Left renal pelvis (tissue), 4 donors: ENCODE data around the gene STEEP1. TPM values are rescaled to one million over a fixed set of nuclear protein-coding genes. Genes with fewer than 3 reads are reported as not detected.
"Not testable (repeated sequence)": the region's sequence is repeated elsewhere in the genome, so short reads cannot be mapped to it uniquely, and the experiment has no call there.

Experiments
- DNase-seq, 4 donors: peaks; one replicate each; pipeline ENCODE4 v3.0.0-alpha.2; 2013; ENCODE audit warnings: low read depth in 4 of 4, low spot score in 3 of 4
- polyA plus RNA-seq, 4 donors: library from polyadenylated mRNA; unstranded; fragments of 120-200 nt; gene quantifications; one replicate each; pipeline ENCODE4 v1.2.1, GENCODE V29; 2013; ENCODE audit not compliant: insufficient read length in 4 of 4

The STEEP1 gene
- polyA plus RNA-seq, 4 donors, result 25.2 to 37.1 (median 34.0) TPM

DNA sequence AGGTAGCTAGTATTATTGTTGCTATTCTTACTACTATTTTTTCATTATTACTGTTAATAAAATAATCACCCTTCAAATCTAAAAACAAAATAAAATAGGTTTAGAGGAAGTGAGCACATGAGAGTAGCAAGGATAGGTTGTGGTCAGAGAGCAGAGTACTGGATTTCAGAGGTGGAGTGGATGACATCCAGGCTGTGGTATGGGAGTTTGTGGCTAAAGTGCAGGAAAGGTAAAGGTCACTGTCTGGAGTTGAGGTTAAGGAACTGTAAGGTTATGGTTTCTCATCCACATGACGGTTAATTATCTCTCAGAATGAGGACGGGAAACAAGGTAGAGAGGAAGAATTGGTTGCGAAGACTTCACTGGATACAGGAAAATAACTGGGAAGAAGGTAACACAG lies 27.7 kb downstream of the STEEP1 start:
- DNase-seq, result no peak

DNA sequence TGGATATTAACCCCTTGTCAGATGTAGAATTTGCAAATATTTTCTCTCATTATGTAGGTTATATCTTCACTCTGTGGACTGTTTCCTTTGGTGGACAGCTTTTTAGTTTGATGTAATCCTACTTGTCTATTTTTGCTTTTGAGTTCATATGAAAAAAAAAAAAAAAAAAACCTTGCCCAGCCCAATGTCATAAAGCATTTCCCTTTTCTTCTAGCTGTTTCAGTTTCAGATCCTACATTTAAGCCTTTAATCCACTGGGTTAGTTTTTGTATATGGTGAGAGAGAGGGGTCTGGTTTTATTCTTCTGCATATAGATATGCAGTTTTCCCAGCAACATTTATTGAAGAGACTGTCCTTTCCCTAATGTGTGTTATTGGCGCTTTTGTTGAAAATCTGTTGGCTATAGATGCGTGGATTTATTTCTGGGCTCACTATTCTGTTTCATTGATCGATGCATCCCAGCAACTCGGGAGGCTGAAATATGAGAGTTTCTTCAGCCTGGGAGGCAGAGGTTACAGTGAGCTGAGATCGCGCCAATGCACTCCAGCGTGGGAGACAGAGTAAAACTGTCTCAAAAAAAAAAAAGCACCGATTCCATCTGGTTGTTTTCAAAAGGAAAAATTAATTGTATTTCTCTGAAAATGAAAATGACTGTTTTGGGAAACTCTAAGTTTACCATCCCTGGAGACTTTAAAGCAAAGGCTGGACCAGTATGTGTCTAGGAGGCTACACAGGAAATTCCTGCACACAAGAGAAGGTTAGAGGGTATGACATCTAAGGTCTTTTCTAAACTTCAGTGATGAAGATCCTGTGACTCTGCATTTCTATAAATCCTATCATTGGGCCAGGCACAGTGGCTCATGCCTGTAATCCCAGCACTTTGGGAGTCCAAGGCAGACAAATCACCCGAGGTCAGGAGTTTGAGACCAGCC lies 35.6 kb downstream of the STEEP1 start:
- DNase-seq, result no peak

GRCh38 chrX:119523664-119524184 lies 41.5 kb downstream of the STEEP1 start:
- DNase-seq, result no peak

GRCh38 chrX:119521246-119521645 lies 44.0 kb downstream of the STEEP1 start:
- no peak for DNase-seq

- no peak for DNase-seq
Observed at GRCh38 chrX:119518371-119518770, 46.8 kb downstream of the STEEP1 start.

GRCh38 chrX:119516157-119516702 lies 49.0 kb downstream of the STEEP1 start:
- peak in 2 of 4 donors; percentile 34 to 42 for DNase-seq

GRCh38 chrX:119512146-119512800 lies 52.9 kb downstream of the STEEP1 start:
- DNase-seq, result no peak

- DNase-seq, result no peak
Observed at GRCh38 chrX:119507206-119507605, 58.0 kb downstream of the STEEP1 start.

GRCh38 chrX:119505945-119506344 lies 59.3 kb downstream of the STEEP1 start:
- no peak for DNase-seq

- not testable (repeated sequence) for DNase-seq
Observed at GRCh38 chrX:119505145-119505544, 60.1 kb downstream of the STEEP1 start.

GRCh38 chrX:119503484-119503861 lies 61.7 kb downstream of the STEEP1 start:
- no peak for DNase-seq

DNA sequence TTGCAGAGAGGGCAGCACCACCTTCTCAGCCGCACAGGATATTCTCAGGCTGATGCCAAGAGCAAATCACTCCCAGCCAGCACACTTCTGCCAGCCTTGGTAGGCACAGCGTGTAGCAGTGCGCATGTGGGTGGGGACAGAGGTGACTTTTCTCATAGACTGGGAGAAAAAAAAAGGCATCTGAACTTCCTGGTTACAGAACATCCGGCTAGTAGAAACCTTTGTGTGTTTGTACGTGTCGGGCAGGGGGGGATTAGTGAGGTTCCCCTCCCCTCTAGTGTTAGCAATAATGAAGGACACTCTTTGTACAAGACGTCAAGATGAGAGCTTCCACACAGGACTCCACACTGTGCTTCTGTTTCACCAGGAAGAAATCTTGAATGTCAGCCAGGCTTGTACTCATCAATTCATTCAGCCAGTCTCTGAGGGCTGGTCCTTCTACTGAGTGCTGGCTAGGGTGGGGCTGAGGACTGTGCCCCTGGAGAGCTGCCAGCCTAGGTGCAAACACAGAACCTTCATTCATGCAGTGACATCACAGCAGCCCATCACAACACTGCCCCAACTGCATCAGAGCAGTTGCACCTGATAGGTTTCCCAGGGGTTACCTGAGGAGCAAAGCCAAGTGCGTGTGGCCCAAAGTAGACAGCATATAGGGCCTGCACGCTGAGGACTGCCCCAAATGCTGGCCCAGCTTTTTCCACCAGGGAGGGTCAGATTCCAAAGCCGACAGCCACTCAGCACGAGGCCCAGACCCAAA lies 62.3 kb downstream of the STEEP1 start:
- DNase-seq, result no peak

GRCh38 chrX:119501511-119502148 lies 63.6 kb downstream of the STEEP1 start:
- no peak for DNase-seq

GRCh38 chrX:119500061-119500800 lies 65.0 kb downstream of the STEEP1 start:
- DNase-seq, result no peak

DNA sequence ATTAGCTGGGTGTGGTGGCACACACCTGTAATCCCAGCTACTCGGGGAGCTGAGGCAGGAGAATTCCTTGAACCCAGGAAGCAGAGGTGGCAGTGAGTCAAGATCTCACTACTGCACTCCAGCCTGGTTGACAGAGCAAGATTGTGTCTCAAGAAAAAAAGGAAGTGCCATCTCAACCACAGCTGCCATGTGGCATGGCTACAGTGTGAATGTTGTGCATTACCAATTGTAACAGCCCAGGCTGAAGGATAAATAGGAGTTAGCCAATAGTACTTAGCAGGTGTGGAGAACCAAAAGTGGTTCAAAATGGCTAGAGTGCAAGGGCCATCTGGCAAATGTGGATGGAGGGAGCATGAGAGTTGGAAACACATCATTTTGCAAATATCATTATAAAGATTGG lies 68.0 kb downstream of the STEEP1 start:
- no peak for DNase-seq

DNA sequence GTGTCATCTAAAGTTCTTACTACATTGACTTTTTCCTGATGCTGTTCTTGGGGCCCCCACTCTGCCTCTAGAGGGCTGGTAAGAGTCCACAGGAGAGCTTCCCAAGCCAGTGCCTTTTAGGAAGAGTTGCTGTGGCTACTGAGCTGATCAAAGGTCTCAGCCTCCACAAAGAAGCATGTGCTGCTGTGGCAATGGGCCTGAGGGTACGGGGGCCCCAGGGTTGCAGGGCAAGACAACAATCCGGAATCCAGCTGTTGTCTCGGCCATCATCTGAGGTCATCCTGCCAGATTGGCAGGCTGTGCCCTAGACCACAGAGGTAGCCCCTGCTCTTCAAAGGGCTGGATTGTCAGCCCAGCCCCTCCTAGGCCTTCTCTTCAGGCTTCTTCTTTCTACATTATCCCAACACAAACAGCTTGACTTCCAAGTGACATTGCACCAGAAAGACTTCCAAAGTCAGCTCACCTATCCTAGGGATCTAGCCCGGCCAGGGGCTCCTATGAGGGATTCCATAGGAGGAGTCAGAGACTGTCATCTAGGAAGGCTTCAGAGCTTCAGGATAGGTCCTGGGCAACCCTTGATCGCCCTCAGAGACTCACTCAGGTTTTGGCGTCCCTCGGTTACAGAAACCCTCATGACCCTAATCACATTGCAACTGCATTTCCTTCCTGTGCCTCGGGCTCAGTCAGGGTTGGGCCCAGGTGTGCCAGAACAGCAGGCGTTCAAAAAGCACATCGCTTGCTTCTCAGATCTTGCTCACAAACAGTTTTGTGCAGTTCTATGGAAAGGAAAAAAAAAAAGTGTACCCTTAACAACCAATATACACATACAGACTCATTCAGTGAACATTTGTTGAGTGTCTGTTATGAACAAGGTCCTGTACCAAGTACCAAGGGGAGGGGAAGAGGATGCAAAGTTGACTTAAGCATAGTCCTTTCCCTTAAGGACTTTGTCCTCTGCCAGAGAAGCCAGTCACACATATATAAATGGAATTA lies 69.2 kb downstream of the STEEP1 start:
- DNase-seq, result no peak

DNA sequence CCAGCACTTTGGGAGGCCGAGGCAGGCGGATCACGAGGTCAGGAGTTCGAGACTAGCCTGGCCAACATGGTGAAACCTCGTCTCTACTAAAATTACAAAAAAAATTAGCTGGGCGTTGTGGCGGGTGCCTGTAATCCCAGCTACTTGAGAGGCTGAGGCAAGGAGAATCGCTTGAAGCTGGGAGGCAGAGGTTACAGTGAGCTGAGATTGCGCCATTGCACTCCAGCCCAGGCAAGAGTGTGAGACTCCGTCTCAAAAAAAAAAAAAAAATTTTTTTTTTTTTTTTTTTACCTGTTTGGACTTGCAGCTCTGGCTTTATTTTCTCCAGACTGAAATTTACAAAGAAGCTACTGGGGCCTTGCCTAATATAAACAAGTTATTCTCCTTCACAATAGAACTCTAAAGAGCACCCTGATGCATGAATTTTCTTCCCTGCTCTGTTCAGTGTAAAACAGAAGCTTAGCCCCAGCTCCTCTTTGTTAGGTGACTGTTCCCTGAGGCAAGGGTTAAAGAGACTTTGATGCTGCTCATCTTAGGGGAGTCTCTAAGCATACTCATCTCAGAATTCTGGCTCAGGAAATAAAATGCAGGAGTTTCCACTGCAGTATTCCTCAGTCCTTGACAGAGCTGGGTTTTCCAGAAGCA lies 71.2 kb downstream of the STEEP1 start:
- DNase-seq, result not testable (repeated sequence)

DNA sequence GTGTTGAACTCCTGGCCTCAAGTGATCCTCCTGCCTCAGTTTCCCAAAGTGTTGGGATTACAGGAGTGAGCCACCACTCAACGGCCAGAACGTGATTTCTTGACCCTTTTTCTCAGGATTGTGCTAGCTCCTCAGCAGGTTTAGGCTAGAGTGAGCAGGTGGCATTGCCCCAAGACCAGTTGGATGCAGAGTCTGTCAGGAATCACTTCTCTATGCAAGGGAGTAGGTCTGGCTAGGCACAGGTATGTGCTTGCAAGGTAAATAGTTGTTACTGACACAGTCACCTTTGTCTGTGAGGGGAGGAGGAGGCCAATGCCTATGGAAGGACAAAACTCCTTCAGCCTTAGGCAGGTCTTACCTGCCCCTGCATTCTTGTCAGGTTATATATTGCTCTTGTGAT lies 72.7 kb downstream of the STEEP1 start:
- no peak for DNase-seq
